Esophagus (tissue), 2 donors: ENCODE data around the gene RRN3. TPM values are rescaled to one million over a fixed set of nuclear protein-coding genes. Genes with fewer than 3 reads are reported as not detected.
A peak's percentile ranks its signal among the peaks of the same experiment; 100 is the strongest.
"Not testable (repeated sequence)": the region's sequence is repeated elsewhere in the genome, so short reads cannot be mapped to it uniquely, and the experiment has no call there.

Experiments used
- H3K27ac ChIP-seq, 2 donors: one replicate each; pipeline ENCODE4 v1.5.1; 2013; ENCODE audit warnings: low read depth in 2 of 2, mild to moderate bottlenecking in 2 of 2, inconsistent platforms in 1 of 2, low read length in 1 of 2, moderate library complexity in 1 of 2
- H3K27me3 ChIP-seq, 2 donors: one replicate each; pipeline ENCODE4 v1.6.1; 2013; ENCODE audit warnings: low read length in 2 of 2, control low read depth in 1 of 2, mild to moderate bottlenecking in 1 of 2; ENCODE audit not compliant: insufficient read depth in 2 of 2, control insufficient read depth in 1 of 2
- H3K36me3 ChIP-seq, 2 donors: one replicate each; pipeline ENCODE4 v1.6.1; 2013; ENCODE audit warnings: low read length in 1 of 2; ENCODE audit not compliant: control insufficient read depth in 2 of 2, insufficient read depth in 2 of 2
- H3K4me1 ChIP-seq, 2 donors: one replicate each; pipeline ENCODE4 v1.6.1; 2013; ENCODE audit warnings: low read length in 1 of 2; ENCODE audit not compliant: control insufficient read depth in 2 of 2, insufficient read depth in 2 of 2
- H3K4me3 ChIP-seq, 2 donors: one replicate each; pipeline ENCODE4 v1.5.1; 2013; ENCODE audit warnings: low read length in 2 of 2, mild to moderate bottlenecking in 2 of 2, low read depth in 1 of 2, moderate library complexity in 1 of 2
- H3K9me3 ChIP-seq, 2 donors: one replicate each; pipeline ENCODE4 v1.6.1; 2013; ENCODE audit warnings: mild to moderate bottlenecking in 2 of 2, low read depth in 1 of 2, low read length in 1 of 2, moderate library complexity in 1 of 2; ENCODE audit not compliant: control insufficient read depth in 2 of 2, insufficient read depth in 1 of 2
- WGBS, 2 donors: extraction: QIAGEN DNeasy Blood & Tissue Kit; methylation state at CpG; one replicate each; pipeline ENCODE4 v1.1.7; 2013; 5-methylcytosine and 5-hydroxymethylcytosine counted together
- polyA plus RNA-seq, 2 donors: library from polyadenylated mRNA; stranded (reverse); fragments of 200-250 nt; gene quantifications; one replicate each; pipeline ENCODE4 v1.2.3, GENCODE V29; 2013
- donor health status: healthy with polysubstance abuse.
- donor health status: Bipolar disorder and iron deficiency.

RRN3 gene
- polyA plus RNA-seq, 2 donors, result 6.1 to 9.7 TPM

DNA sequence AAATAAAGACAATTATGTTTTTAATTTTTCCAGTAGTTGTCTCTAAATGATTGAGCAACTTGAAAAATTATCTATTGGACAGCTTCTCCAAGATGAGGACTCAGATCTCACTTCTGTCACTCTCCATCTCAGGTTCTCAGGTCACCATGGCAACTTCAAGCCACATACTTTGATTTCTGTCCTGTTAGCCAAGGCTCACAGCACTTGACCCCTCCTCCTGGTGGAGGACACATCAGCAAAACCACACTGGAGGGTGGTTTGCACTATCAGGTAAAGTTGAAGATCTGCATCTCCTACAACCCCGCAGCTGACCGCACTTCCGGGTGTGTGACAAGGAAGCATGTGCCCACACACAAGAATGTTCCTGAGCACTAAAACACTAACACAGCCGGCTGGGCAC is 28.1 kb downstream of the RRN3 start:
- not testable (repeated sequence) for H3K27me3 ChIP-seq, H3K36me3 ChIP-seq, H3K9me3 ChIP-seq, H3K4me1 ChIP-seq, H3K27ac ChIP-seq, H3K4me3 ChIP-seq
- WGBS, 2 donors, result 86 to 87% methylated on average over 1 to 4 of the region's 4 CpGs

DNA sequence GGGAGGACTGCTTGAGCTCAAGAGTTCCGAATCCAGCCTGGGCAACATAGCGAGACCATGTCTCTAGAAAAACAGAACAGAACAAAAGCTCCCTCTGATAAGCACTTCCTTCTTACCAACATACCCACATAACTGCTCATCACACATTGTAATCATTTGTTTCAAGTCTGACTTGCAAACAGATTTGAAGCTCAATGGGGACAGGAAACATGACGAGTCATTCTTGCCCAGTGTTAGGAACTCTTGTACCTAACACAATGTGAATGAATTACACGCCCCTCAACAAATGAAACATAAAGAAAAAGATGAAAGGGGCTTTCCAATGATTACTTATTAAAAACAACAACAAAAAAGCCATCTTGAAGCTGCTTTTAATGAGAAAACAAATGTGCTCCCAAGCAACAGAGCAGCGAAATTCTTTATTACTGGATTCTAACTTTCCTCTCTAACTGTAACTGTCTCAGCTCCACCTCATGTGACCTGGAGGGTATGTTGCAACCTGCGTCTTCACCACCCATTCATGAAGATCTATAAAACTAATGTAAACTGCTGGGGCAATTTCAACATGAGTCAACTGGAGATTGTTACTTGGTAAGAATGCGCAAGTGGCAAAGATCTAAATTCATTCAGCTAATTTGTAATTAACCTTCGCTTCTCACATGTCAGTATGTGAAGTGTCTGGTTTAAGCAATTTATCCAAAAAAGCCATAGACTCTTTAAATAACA is 31.8 kb downstream of the RRN3 start:
- 84 to 86% methylated on average over 8 of the region's 8 CpGs for WGBS, 2 donors
- not testable (repeated sequence) for H3K27ac ChIP-seq, H3K27me3 ChIP-seq, H3K4me1 ChIP-seq, H3K4me3 ChIP-seq, H3K9me3 ChIP-seq, H3K36me3 ChIP-seq

DNA sequence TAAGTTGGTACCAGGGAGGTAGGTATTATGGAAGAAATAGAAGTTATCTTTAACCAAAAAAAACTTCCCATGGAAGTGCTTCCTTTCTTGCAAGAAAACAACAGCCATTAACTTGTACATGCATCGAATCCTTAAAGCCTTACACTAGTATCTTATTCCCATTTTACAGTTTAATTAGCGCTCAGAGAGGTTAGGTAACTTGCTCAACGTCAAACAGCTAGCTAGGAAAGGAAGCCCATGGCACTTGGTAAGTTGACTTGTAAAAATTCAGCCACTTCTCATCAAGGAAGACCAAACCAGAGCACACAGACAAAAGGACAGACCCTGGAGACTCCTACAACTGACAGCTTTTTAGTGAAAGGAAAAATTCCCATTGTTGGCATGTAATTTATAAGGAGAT is 34.7 kb downstream of the RRN3 start:
- 66 to 76% methylated on average over 3 of the region's 3 CpGs for WGBS, 2 donors
- peaks cover 6 to 9% of the 10 kb centered on the region in 2 donors for H3K36me3 ChIP-seq
- peaks cover 0 to 4% of the 10 kb centered on the region in 2 donors for H3K4me1 ChIP-seq
- H3K9me3 ChIP-seq, result no peaks in the 10 kb centered on the region
- H3K27ac ChIP-seq, result no peak overlapping the region
- H3K27me3 ChIP-seq, result no peaks in the 10 kb centered on the region
- no peak overlapping the region for H3K4me3 ChIP-seq

DNA sequence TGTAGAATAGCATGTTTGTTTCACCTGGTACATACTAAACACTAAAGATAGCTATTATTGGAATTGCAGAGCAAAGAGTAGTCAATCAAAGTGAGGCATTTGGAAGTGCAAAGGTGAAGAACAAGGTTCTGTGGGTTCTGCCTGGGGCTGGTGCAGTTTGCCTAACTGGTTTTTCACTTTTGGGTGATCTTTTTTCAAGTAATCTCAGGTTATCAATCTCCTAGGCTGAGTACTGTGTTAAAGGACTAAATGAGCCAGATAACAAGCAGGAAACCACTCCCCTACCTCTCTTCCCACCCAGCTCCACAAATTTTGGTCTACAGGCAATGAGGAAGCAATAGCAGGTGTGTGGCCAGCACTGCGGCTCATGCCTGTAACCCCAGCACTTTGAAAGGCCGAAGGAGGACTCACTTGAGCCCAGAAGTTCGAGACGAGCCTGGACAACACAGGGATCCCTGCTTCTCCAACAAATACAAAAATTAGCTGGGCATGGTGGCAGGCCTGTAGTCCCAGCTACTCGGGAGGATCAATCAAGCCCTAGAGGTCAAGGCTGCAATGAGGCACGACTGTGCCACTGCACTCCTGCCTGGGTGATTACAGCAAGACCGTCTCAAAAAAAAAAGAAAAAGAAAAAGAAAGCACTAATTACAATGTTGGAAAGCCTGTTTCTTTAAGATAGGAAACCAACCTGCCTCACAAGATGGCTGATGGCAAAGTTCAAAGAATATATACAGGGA is 36.2 kb downstream of the RRN3 start:
- 47 to 61% methylated on average over 7 of the region's 7 CpGs for WGBS, 2 donors
- H3K27ac ChIP-seq, result no peak overlapping the region
- H3K36me3 ChIP-seq, result peaks cover 6 to 8% of the 10 kb centered on the region in 2 donors
- H3K4me3 ChIP-seq, result no peak overlapping the region
- H3K4me1 ChIP-seq, result peaks cover 0 to 4% of the 10 kb centered on the region in 2 donors
- no peaks in the 10 kb centered on the region for H3K27me3 ChIP-seq
- no peaks in the 10 kb centered on the region for H3K9me3 ChIP-seq

DNA sequence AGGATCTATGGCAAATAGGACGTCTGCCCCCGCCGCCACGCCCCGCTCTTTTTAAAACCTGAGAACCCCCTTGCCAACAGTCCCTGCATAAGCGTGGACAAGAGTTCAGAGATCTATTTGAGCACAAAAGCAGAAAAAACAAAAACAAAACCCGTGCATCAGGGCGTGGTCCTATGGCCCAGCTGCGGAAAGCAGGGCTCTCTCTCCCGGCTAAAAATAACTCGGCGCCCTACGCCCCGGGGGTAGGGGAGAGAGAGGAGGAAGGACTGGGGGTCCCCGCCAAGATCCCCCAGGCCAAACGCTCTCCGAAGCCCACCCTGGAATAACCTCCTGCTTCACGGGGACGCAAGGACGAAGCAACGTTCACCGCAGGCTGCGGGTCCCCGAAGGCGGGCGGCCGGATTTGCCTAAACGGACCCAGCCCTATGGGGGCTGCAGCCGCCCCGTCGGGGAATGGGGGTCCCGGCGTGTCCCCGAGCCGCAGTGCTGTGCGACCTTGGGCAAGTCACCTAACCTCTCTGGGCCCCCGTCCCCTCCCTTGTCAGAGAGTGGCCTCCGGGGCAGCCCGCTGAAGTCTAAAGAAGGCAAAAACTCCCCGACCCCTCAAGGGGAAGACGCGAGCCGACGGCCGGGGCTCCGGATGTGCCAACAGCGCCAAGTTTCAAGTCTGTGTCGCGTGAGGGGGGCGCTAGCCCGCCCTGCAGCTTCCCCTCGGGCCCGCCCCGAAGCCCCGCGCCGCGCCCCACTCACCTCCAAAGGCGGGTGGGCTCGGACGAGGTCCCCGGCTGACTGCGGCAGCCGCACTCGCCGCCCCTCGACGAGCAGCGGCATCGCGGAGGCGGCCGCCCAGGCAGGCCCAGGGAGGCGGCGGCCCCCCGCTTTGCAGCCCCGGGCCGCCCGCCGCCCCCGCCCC is 38.7 kb downstream of the RRN3 start:
- no peaks in the 10 kb centered on the region for H3K27me3 ChIP-seq

DNA sequence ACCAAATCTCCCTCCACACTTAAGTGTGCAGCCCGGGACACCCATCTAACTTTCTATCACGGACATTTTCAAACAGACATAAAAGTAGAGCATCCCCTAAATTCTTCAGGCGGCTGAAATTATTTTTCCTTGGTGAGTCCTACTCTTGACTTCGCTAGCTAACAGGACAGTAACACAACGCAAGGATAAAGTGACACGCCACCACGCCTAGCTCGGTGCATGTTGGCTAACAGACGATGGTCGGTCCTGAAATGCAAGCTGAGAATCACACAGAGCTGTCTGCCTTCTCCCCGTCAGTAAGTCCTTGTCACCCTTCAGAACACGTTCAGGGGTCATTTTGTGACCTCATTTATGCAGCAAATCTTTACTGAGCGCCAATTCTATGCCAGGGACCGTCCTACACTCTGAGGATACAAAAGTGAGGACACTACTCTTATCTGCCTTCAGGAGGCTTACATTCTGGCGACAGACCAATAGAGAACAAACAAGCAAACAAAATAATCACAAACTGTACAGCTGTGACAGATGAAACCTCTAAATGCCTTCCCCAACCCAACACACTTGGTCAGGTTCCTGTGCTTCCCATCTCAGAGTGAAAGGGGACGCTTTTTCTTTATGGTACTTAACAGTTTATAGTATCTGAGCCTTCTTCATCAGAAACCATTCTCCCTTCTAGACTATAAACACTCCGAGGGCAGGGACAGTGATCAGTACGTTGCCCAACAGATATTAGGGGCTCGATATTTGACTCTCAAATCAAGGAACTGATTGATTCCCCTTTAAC is 39.5 kb downstream of the RRN3 start:
- Histone ChIP-seq H3K27me3 (no peaks in the 10 kb centered on the region), H3K4me3 (peak overlapping the region; percentile 76 to 82), H3K36me3 (peaks cover 1 to 2% of the 10 kb centered on the region in 2 donors), H3K27ac (peak overlapping the region in 1 of 2 donors; percentile 3), H3K9me3 (no peaks in the 10 kb centered on the region), H3K4me1 (peaks cover 0 to 4% of the 10 kb centered on the region in 2 donors)
- 74 to 79% methylated on average over 19 of the region's 19 CpGs for WGBS, 2 donors

More for the DNA sequence above, 38.7 kb downstream of the RRN3 start:
- Histone ChIP-seq H3K9me3 (no peaks in the 10 kb centered on the region), H3K4me3 (peak overlapping the region; percentile 76 to 82), H3K36me3 (peaks cover 2 to 3% of the 10 kb centered on the region in 2 donors), H3K27ac (peak overlapping the region; percentile 65 to 78), H3K4me1 (peaks cover 0 to 4% of the 10 kb centered on the region in 2 donors)
- WGBS, 2 donors, result 1 to 4% methylated on average over 69 to 81 of the region's 81 CpGs

DNA sequence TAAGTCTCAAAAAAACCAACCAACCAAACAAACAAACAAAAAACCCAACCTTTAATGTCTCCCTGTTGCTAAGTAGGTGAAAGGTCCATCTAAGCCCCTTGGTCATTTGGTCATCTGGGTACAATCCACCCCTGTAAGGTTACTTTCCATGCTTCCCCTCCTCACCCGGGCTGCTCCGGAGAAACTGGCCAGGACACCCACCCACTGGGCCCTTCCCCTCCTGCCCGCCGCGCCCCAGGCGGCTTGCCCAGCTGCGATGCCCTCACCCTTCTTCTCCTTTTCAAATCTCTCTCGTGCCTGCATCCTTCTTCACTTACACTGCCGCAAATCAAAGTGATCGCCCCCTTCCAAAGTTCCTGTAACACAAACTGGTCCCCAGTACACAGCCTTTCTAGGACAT is 40.2 kb downstream of the RRN3 start:
- Histone ChIP-seq H3K9me3 (no peaks in the 10 kb centered on the region), H3K27me3 (no peaks in the 10 kb centered on the region), H3K4me3 (no peak overlapping the region), H3K36me3 (peaks cover 0 to under 1% of the 10 kb centered on the region in 2 donors), H3K4me1 (peaks cover 0 to 4% of the 10 kb centered on the region in 2 donors), H3K27ac (peak overlapping the region in 1 of 2 donors; percentile 53)
- WGBS, 2 donors, result 92% methylated on average over 10 of the region's 10 CpGs

DNA sequence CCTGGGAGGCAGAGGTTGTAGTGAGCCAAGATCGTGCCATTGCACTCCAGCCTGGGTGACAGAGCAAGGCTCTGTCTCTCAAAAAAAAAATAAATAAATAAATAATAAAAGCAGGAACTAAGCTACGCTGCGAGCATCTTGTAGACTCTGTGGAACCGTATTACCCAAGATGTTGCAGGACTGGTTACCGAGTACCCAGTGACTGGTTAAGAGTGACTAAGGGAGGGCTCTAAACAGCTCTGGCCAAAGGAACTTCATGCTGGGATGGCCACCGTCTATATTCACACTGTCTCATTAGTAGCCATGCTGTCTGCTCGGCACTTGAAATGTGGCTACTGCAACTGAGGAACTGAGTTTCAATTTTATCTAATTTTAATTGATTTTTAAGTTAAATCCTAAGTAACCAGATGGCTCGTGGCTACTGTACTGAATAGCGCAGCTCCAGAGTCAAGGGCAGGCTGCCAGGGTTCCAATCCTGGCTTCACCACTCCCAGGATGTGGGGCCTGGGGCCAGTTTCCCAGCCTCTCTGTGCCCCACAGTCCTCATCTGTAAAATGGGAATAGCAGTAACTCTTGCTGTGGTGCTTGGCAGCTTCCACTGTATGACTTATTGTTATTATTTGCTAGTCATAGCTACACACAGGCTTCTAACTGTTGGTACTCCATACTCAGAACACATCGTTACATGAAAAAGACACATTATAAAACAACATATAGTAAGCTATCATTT is 41.2 kb downstream of the RRN3 start:
- H3K27ac ChIP-seq, result peak overlapping the region in 1 of 2 donors; percentile 9
- H3K27me3 ChIP-seq, result no peaks in the 10 kb centered on the region
- no peaks in the 10 kb centered on the region for H3K36me3 ChIP-seq
- WGBS, 2 donors, result 67 to 75% methylated on average over 10 of the region's 10 CpGs
- H3K4me1 ChIP-seq, result peaks cover 0 to 4% of the 10 kb centered on the region in 2 donors
- H3K4me3 ChIP-seq, result no peak overlapping the region
- H3K9me3 ChIP-seq, result no peaks in the 10 kb centered on the region
